Measurements from ENCODE around the gene CIAO2B. TPM values are rescaled to one million over a fixed set of nuclear protein-coding genes. Genes with fewer than 3 reads are reported as not detected.

The CIAO2B gene
- total RNA-seq, 2 donors from 2014 or later = 80.2 to 159 TPM

DNA sequence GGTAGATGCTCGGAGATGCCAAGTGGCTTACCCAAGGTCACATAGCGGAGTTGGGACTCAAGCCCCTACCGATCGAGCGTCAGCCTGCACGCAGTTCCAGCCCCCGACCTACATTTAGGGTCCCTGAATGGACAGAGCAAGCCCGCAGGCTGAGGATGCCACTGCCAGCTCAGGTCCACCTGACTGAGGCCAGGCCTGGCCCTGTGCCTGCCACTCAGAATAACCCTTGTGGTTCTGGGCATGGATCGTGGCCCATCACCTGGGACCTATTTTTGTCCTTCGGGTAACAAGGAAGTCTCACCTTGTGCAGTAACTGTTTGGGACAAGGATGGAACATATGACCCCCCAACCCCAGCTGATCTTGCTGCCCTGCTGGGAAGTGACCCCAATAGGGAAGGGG is 32.6 kb downstream of the CIAO2B start:
- Histone ChIP-seq H3K27ac (peak overlapping the region; percentile 54 to 73), H3K9me3 (no peaks in the 10 kb centered on the region), H3K27me3 (replicated peaks; ENCODE audit: insufficient read depth) (no peaks in the 10 kb centered on the region), H3K36me3 (no peaks in the 10 kb centered on the region), H3K4me3 (no peak overlapping the region), H3K4me1 (replicated peaks) (no peaks in the 10 kb centered on the region)
- intact Hi-C loops (cut with DNase I) = no loop called here
- WGBS = 97% methylated on average over 10 of the region's 10 CpGs
- DNase-seq (ENCODE audit: low spot score) = no peak
- TF ChIP-seq POLR2A (IDR thresholded peaks at IDR 0.05) (no peak), POLR2AphosphoS5 (IDR thresholded peaks at IDR 0.05) (no peak)
- TF ChIP-seq, protein P1, sequence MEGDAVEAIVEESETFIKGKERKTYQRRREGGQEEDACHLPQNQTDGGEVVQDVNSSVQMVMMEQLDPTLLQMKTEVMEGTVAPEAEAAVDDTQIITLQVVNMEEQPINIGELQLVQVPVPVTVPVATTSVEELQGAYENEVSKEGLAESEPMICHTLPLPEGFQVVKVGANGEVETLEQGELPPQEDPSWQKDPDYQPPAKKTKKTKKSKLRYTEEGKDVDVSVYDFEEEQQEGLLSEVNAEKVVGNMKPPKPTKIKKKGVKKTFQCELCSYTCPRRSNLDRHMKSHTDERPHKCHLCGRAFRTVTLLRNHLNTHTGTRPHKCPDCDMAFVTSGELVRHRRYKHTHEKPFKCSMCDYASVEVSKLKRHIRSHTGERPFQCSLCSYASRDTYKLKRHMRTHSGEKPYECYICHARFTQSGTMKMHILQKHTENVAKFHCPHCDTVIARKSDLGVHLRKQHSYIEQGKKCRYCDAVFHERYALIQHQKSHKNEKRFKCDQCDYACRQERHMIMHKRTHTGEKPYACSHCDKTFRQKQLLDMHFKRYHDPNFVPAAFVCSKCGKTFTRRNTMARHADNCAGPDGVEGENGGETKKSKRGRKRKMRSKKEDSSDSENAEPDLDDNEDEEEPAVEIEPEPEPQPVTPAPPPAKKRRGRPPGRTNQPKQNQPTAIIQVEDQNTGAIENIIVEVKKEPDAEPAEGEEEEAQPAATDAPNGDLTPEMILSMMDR (IDR thresholded peaks at IDR 0.05) = no peak

DNA sequence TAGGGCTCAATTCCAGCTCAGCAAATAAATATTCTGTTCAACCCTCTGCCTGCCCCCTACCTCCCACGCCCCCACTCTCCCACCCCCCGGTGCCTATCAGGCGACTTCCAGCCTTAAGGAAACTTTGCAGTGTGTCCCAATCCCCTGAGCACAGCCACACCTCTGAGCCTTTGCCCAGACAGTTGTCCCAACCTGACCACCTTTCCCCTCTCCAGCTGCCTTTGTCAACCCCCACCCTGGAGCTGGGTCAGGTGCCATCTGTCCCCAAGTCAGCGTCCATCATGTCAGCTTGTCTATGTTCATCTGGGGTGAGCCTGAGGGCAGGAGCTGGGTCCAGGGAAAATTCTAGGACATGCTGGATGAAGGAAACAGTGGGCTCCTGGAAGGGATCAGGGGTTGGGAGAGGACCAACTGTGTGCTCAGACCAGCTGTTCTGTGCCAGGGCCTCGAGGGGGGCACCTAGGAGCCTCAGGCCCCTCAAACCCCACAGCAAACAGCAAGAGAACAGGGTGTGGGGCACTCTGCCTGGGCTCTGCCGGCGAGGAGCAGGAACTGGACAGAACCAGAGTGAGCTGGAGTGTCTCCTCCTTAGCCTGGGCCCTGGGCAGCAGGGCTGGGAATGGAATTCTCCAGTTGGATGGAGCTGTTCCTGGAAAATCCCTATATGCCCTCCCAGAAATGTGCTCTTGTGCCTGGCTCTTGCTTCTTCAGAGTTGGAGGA is 33.3 kb downstream of the CIAO2B start:
- H3K4me3 ChIP-seq = no peak overlapping the region
- no peaks in the 10 kb centered on the region for H3K27me3 ChIP-seq (replicated peaks; ENCODE audit: insufficient read depth)
- no peak for TF ChIP-seq POLR2A (IDR thresholded peaks at IDR 0.05)
- TF ChIP-seq POLR2AphosphoS5 (IDR thresholded peaks at IDR 0.05) = peak; percentile 32
- TF ChIP-seq, protein P1 (IDR thresholded peaks at IDR 0.05) = no peak
- H3K27ac ChIP-seq = peak overlapping the region; percentile 54 to 73
- intact Hi-C loops (cut with DNase I) = no loop called here
- no peaks in the 10 kb centered on the region for H3K4me1 ChIP-seq (replicated peaks)
- H3K36me3 ChIP-seq = no peaks in the 10 kb centered on the region
- H3K9me3 ChIP-seq = no peaks in the 10 kb centered on the region
- 39% methylated on average over 7 of the region's 7 CpGs for WGBS
- DNase-seq (ENCODE audit: low spot score) = no peak

DNA sequence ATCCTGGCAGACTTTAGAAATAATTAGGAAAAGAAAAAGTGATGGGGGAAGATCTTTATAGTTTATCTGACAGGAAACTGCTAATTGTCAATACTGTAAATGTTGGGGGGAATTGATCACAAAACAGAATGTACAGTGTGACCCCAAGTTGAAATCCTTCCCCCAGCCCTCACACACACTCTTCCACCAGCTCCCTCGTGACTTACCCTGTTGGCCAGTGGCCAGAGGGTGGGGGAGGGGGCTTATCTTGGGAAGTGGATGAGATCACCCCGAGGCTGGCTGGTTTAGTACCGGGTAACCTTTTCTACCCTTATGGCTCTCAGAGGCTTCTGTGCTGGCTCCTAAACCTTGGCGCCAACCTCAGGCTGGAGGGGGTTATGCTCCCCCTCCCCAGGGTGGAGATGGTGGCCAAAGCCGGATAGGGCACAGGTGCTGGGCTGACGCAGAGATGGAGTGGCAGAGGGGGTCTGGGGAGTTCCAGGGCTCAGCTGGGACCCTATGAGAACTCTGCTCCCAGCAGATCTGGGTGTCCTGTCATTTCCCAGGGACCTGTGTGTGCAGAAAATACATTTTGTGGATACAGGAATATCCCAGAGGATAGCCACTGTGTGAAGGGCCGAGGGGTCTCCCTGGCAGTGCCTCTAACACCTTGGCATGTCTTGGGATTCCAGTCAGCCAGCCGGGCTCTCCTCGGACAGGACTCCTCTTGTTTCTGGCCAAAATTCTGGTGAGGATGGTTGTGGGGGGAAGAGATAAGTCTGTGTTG is 34.1 kb downstream of the CIAO2B start:
- TF ChIP-seq POLR2A (IDR thresholded peaks at IDR 0.05) = no peak
- H3K4me1 ChIP-seq (replicated peaks) = no peaks in the 10 kb centered on the region
- no peaks in the 10 kb centered on the region for H3K9me3 ChIP-seq
- no peak for DNase-seq (ENCODE audit: low spot score)
- H3K27me3 ChIP-seq (replicated peaks; ENCODE audit: insufficient read depth) = no peaks in the 10 kb centered on the region
- H3K4me3 ChIP-seq = no peak overlapping the region
- 18% methylated on average over 9 of the region's 9 CpGs for WGBS
- H3K36me3 ChIP-seq = no peaks in the 10 kb centered on the region
- intact Hi-C loops (cut with DNase I) = no loop called here
- H3K27ac ChIP-seq = peak overlapping the region; percentile 54 to 73

DNA sequence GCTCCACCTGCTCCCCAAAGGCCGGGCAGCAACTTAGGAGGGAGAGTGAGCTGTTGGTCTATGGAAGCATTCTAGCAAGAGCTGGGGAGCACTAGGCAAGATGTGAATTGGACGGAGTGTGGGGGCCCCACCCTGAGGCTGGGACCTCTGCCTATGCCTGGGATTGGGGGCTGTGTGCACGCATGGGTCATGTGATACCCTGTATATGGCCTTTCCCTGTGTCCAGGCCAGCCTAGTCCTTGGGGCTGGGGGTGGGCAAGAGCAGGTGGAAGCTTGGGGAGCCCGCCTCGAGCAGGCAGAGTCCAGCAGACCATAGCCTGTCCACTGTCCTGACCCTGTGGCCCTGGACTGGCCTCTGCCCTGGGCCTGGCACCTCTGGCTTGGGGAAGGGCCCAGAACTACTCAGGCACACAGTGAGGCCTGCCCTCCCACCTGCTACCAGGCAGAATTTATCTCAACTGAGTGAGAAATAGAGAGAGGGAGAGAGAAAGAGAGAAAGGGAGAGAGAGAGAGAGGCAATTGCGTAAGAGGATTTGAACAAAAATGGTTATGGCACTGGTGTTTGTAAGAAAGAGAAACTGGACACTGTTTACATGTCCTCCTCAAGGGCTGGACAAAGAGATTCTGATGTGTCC is 34.8 kb downstream of the CIAO2B start:
- 71% methylated on average over 6 of the region's 6 CpGs for WGBS
- H3K36me3 ChIP-seq = no peaks in the 10 kb centered on the region
- DNase-seq (ENCODE audit: low spot score) = no peak
- intact Hi-C loops (cut with DNase I) = no loop called here
- H3K9me3 ChIP-seq = no peaks in the 10 kb centered on the region
- no peaks in the 10 kb centered on the region for H3K4me1 ChIP-seq (replicated peaks)
- peak overlapping the region; percentile 54 to 73 for H3K27ac ChIP-seq
- TF ChIP-seq POLR2A (IDR thresholded peaks at IDR 0.05) (no peak), POLR2AphosphoS5 (IDR thresholded peaks at IDR 0.05) (no peak)
- TF ChIP-seq, protein P1 (IDR thresholded peaks at IDR 0.05) = no peak
- no peak overlapping the region for H3K4me3 ChIP-seq
- H3K27me3 ChIP-seq (replicated peaks; ENCODE audit: insufficient read depth) = no peaks in the 10 kb centered on the region

DNA sequence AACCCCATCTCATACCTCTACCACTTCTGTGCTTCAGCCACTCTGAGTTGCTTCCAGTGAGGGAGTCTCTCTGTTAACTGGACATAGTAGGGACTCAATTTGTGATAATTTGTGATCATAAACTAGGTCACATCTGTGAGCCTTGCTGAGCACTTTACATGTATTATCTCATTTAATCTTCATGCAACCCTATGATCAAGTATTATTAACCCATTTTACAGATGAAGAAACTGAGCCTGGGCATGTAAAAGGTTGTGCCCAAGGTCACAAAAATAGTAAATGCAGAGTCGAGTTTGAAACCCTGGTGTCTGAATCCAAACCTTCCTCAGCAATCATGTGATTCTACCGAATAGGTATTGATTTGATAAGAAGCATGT is 35.3 kb downstream of the CIAO2B start:
- peak overlapping the region; percentile 54 to 73 for H3K27ac ChIP-seq
- no peak for DNase-seq (ENCODE audit: low spot score)
- intact Hi-C loops (cut with DNase I) = loop anchor here (1.0 kb wide), 1 partner anchor 26 kb away; the partner anchor contains the start of gene RRAD
- WGBS = 88% methylated on average over 2 of the region's 2 CpGs
- H3K27me3 ChIP-seq (replicated peaks; ENCODE audit: insufficient read depth) = no peaks in the 10 kb centered on the region
- H3K4me1 ChIP-seq (replicated peaks) = no peaks in the 10 kb centered on the region
- no peak for TF ChIP-seq POLR2A (IDR thresholded peaks at IDR 0.05)
- TF ChIP-seq POLR2AphosphoS5 (IDR thresholded peaks at IDR 0.05) = no peak
- no peaks in the 10 kb centered on the region for H3K36me3 ChIP-seq
- no peak overlapping the region for H3K4me3 ChIP-seq
- H3K9me3 ChIP-seq = no peaks in the 10 kb centered on the region
